Duodenal mucosa (tissue), 2 donors: ENCODE data around the gene ARF5.

Source experiments
- H3K27ac ChIP-seq: one replicate; pipeline ENCODE4 v1.7.0; 2013; ENCODE audit warnings: low read depth, low read length
- H3K27me3 ChIP-seq, 2 donors: one replicate each; pipeline ENCODE4 v1.7.0; 2013; ENCODE audit warnings: low read length in 2 of 2, control low read depth in 1 of 2; ENCODE audit not compliant: insufficient read depth in 2 of 2, control insufficient read depth in 1 of 2
- H3K36me3 ChIP-seq, 2 donors: one replicate each; pipeline ENCODE4 v1.7.0; 2013; ENCODE audit warnings: low read length in 2 of 2, control low read depth in 1 of 2; ENCODE audit not compliant: insufficient read depth in 2 of 2, control insufficient read depth in 1 of 2
- H3K4me1 ChIP-seq, 2 donors: one replicate each; pipeline ENCODE4 v1.7.0; 2013; ENCODE audit warnings: low read length in 2 of 2, control low read depth in 1 of 2; ENCODE audit not compliant: insufficient read depth in 2 of 2, control insufficient read depth in 1 of 2
- H3K4me3 ChIP-seq, 2 donors: one replicate each; pipeline ENCODE4 v1.7.0; 2013; ENCODE audit warnings: low read length in 2 of 2, low read depth in 1 of 2
- H3K9ac ChIP-seq, 2 donors: one replicate each; pipeline ENCODE4 v1.7.0; 2013; ENCODE audit warnings: low read length in 2 of 2, low read depth in 1 of 2
- H3K9me3 ChIP-seq, 2 donors: one replicate each; pipeline ENCODE4 v1.7.0; 2013; ENCODE audit warnings: low read length in 2 of 2, control low read depth in 1 of 2; ENCODE audit not compliant: control insufficient read depth in 1 of 2

The ARF5 gene

GRCh38 chr7:127628445-127628844, 40.2 kb downstream of the ARF5 start:
- Histone ChIP-seq H3K27ac (no peak overlapping the region), H3K9me3 (no peaks in the 10 kb centered on the region), H3K4me3 (no peak overlapping the region), H3K27me3 (no peaks in the 10 kb centered on the region), H3K9ac (no peak overlapping the region), H3K36me3 (no peaks in the 10 kb centered on the region), H3K4me1 (peaks cover 4 to 5% of the 10 kb centered on the region in 2 donors)

- H3K4me3 ChIP-seq = no peak overlapping the region
- H3K27ac ChIP-seq = no peak overlapping the region
- no peaks in the 10 kb centered on the region for H3K27me3 ChIP-seq
- H3K4me1 ChIP-seq = peaks cover 4 to 5% of the 10 kb centered on the region in 2 donors
- no peaks in the 10 kb centered on the region for H3K36me3 ChIP-seq
- H3K9ac ChIP-seq = no peak overlapping the region
- no peaks in the 10 kb centered on the region for H3K9me3 ChIP-seq
These were observed 41.1 kb downstream of the ARF5 start for GRCh38 chr7:127629268-127629854.

GRCh38 chr7:127632276-127632910, 44.2 kb downstream of the ARF5 start:
- H3K9ac ChIP-seq = no peak overlapping the region
- H3K36me3 ChIP-seq = no peaks in the 10 kb centered on the region
- peaks cover 9 to 10% of the 10 kb centered on the region in 2 donors for H3K4me1 ChIP-seq
- no peak overlapping the region for H3K27ac ChIP-seq
- H3K27me3 ChIP-seq = no peaks in the 10 kb centered on the region
- H3K4me3 ChIP-seq = no peak overlapping the region
- H3K9me3 ChIP-seq = no peaks in the 10 kb centered on the region

- no peaks in the 10 kb centered on the region for H3K36me3 ChIP-seq
- H3K9ac ChIP-seq = no peak overlapping the region
- H3K9me3 ChIP-seq = no peaks in the 10 kb centered on the region
- H3K27me3 ChIP-seq = no peaks in the 10 kb centered on the region
- H3K4me3 ChIP-seq = no peak overlapping the region
- H3K4me1 ChIP-seq = peaks cover 4 to 5% of the 10 kb centered on the region in 2 donors
- no peak overlapping the region for H3K27ac ChIP-seq
These were observed 47.6 kb downstream of the ARF5 start for GRCh38 chr7:127635659-127636285.

- Histone ChIP-seq H3K27me3 (no peaks in the 10 kb centered on the region), H3K9me3 (no peaks in the 10 kb centered on the region), H3K9ac (no peak overlapping the region), H3K4me3 (no peak overlapping the region), H3K36me3 (no peaks in the 10 kb centered on the region), H3K27ac (no peak overlapping the region), H3K4me1 (peaks cover 4 to 5% of the 10 kb centered on the region in 2 donors)
These were observed 50.0 kb downstream of the ARF5 start for GRCh38 chr7:127638197-127638596.
